Measurements from ENCODE around the gene ROBO1. TPM values are rescaled to one million over a fixed set of nuclear protein-coding genes. Genes with fewer than 3 reads are reported as not detected.

ROBO1 gene
- total RNA-seq, 1 experiment from 2014 or later = 67.6 TPM

GRCh38 chr3:79368403-79368802 is 399.4 kb downstream of the ROBO1 start:
- DNase-seq (ENCODE audit: low spot score) = no peak
- peaks cover 4% of the 10 kb centered on the region for H3K4me1 ChIP-seq (ENCODE audit: insufficient read depth, low read length, poor library complexity, severe bottlenecking)
- BruUV-seq (replicated peaks) = no TSS peak
- H3K36me3 ChIP-seq (ENCODE audit: insufficient read depth, low read length, poor library complexity, severe bottlenecking) = no peaks in the 10 kb centered on the region
- TF ChIP-seq EZH2 (IDR thresholded peaks at IDR 0.05; ENCODE audit: borderline replicate concordance, low read depth, low read length, poor library complexity, severe bottlenecking) (no peak), CTCF (conservative IDR thresholded peaks at IDR 0.05; ENCODE audit: low read depth, low read length) (no peak)
- no peaks in the 10 kb centered on the region for H3K27me3 ChIP-seq (replicated peaks; ENCODE audit: insufficient read depth, low read depth, low read length, poor library complexity)
- H3K27ac ChIP-seq (ENCODE audit: low read depth, low read length, poor library complexity, severe bottlenecking) = no peak overlapping the region
- ChIA-PET CTCF (no interaction called here), POLR2A (ENCODE audit: low non-redundant PET) (no interaction called here)
- intact Hi-C loops (cut with micrococcal nuclease; ENCODE audit: unreplicated experiment) = loop anchor here (10.0 kb wide), 1 partner anchor 126 kb away; no protein-coding TSS in a partner anchor
- no peaks in the 10 kb centered on the region for H3K9me3 ChIP-seq (ENCODE audit: low read depth, low read length, poor library complexity, severe bottlenecking)
- no peak overlapping the region for H3K4me3 ChIP-seq (ENCODE audit: low read depth, low read length, poor library complexity, severe bottlenecking)

GRCh38 chr3:79367803-79368202 is 400.0 kb downstream of the ROBO1 start:
- H3K27ac ChIP-seq (ENCODE audit: low read depth, low read length, poor library complexity, severe bottlenecking) = no peak overlapping the region
- no peaks in the 10 kb centered on the region for H3K27me3 ChIP-seq (replicated peaks; ENCODE audit: insufficient read depth, low read depth, low read length, poor library complexity)
- no peaks in the 10 kb centered on the region for H3K36me3 ChIP-seq (ENCODE audit: insufficient read depth, low read length, poor library complexity, severe bottlenecking)
- no TSS peak for BruUV-seq (replicated peaks)
- no peak for TF ChIP-seq EZH2 (IDR thresholded peaks at IDR 0.05; ENCODE audit: borderline replicate concordance, low read depth, low read length, poor library complexity, severe bottlenecking)
- TF ChIP-seq CTCF (conservative IDR thresholded peaks at IDR 0.05; ENCODE audit: low read depth, low read length) = no peak
- no peak for DNase-seq (ENCODE audit: low spot score)
- no peaks in the 10 kb centered on the region for H3K9me3 ChIP-seq (ENCODE audit: low read depth, low read length, poor library complexity, severe bottlenecking)
- H3K4me1 ChIP-seq (ENCODE audit: insufficient read depth, low read length, poor library complexity, severe bottlenecking) = peaks cover 4% of the 10 kb centered on the region
- POLR2A ChIA-PET (ENCODE audit: low non-redundant PET) = no interaction called here
- intact Hi-C loops (cut with micrococcal nuclease; ENCODE audit: unreplicated experiment) = loop anchor here (10.0 kb wide), 1 partner anchor 127 kb away; no protein-coding TSS in a partner anchor
- H3K4me3 ChIP-seq (ENCODE audit: low read depth, low read length, poor library complexity, severe bottlenecking) = no peak overlapping the region
- CTCF ChIA-PET = interaction anchor here (0.7 kb wide), 1 partner anchor 156 kb away, joined by 4 read pairs; no protein-coding TSS in a partner anchor

DNA sequence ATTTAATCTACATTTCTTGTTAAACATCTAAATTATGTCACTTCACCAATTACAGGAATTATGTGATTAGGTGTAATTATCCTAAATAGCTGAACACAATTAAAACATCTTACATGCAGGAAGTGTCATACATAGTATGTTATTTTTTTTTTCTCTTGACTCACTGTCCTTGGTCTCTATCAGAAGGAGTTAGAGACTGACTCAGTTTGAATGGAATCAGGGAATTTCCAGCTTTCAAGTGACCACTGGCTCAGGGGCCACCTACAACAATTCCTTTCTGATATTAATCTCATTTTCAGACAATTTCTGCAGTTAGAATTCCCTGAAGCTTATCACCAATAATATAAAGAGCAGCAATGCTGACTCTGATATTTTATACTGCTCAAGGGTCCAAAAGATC is 400.7 kb downstream of the ROBO1 start:
- ChIA-PET POLR2A (ENCODE audit: low non-redundant PET) (no interaction called here), CTCF (no interaction called here)
- intact Hi-C loops (cut with micrococcal nuclease; ENCODE audit: unreplicated experiment) = loop anchor here (10.0 kb wide), 1 partner anchor 128 kb away; no protein-coding TSS in a partner anchor
- DNase-seq (ENCODE audit: low spot score) = no peak
- Histone ChIP-seq H3K4me1 (ENCODE audit: insufficient read depth, low read length, poor library complexity, severe bottlenecking) (peaks cover 4% of the 10 kb centered on the region), H3K27ac (ENCODE audit: low read depth, low read length, poor library complexity, severe bottlenecking) (no peak overlapping the region), H3K4me3 (ENCODE audit: low read depth, low read length, poor library complexity, severe bottlenecking) (no peak overlapping the region), H3K9me3 (ENCODE audit: low read depth, low read length, poor library complexity, severe bottlenecking) (no peaks in the 10 kb centered on the region), H3K36me3 (ENCODE audit: insufficient read depth, low read length, poor library complexity, severe bottlenecking) (no peaks in the 10 kb centered on the region), H3K27me3 (replicated peaks; ENCODE audit: insufficient read depth, low read depth, low read length, poor library complexity) (no peaks in the 10 kb centered on the region)
- no peak for TF ChIP-seq EZH2 (IDR thresholded peaks at IDR 0.05; ENCODE audit: borderline replicate concordance, low read depth, low read length, poor library complexity, severe bottlenecking)
- TF ChIP-seq CTCF (conservative IDR thresholded peaks at IDR 0.05; ENCODE audit: low read depth, low read length) = no peak
- no TSS peak for BruUV-seq (replicated peaks)

Data from A673 (cell line).